Caco-2 (cell line): Measurements from ENCODE around the gene CFAP107. TPM values are rescaled to one million over a fixed set of nuclear protein-coding genes. Genes with fewer than 3 reads are reported as not detected.
A peak's percentile ranks its signal among the peaks of the same experiment; 100 is the strongest.

Source experiments
- Bru-seq: library from RNA; stranded (reverse); fragments of 400-500 nt; gene quantifications from one replicate; lab custom pipeline; 2021; lab: Mats Ljungman, UMichigan
- BruChase-seq, 2 experiments: library from RNA; stranded (reverse); fragments of 400-500 nt; gene quantifications; one replicate each; lab custom pipeline; 2021; lab: Mats Ljungman, UMichigan
- BruUV-seq: library from RNA; stranded (reverse); fragments of 400-500 nt; replicated peaks from 2 replicates; lab custom pipeline; 2021; lab: Mats Ljungman, UMichigan
- CTCF ChIA-PET: fragments of 300-600 bp; sonication (Branson Sonifier 250); formaldehyde crosslinking; loops from one replicate; lab custom pipeline; 2022; ENCODE audit warnings: antibody characterized with exemption; lab: Charles Lee
- POLR2A ChIA-PET: fragments of 300-600 bp; sonication (Branson Sonifier 250); formaldehyde crosslinking; loops from one replicate; lab custom pipeline; 2022; ENCODE audit warnings: antibody characterized with exemption; lab: Charles Lee
- DNase-seq, 2 experiments: peaks; one replicate each; pipeline versions ENCODE4 v3.0.0 to v3.0.0-alpha.2; 2020 to 2022
- H3K27me3 ChIP-seq: replicated peaks from 2 replicates; pipeline ENCODE4 v1.6.0; 2011; ENCODE audit warnings: low read length; ENCODE audit not compliant: control insufficient read depth, insufficient read depth
- H3K36me3 ChIP-seq: 2 replicates; pipeline ENCODE4 v1.5.1; 2011; ENCODE audit warnings: low read length; ENCODE audit not compliant: control insufficient read depth, insufficient read depth
- H3K4me1 ChIP-seq: fragments of 250-450 bp; sonication (Bioruptor Pico); 2 replicates; pipeline ENCODE4 v1.5.1; 2020; ENCODE audit warnings: mild to moderate bottlenecking
- H3K4me3 ChIP-seq: 2 replicates; pipeline ENCODE4 v1.5.1; 2011; ENCODE audit warnings: low read depth, mild to moderate bottlenecking, control low read depth, low read length
- H3K9me3 ChIP-seq: fragments of 250-450 bp; sonication (Bioruptor Pico); 2 replicates; pipeline ENCODE4 v1.5.1; 2020; ENCODE audit warnings: mild to moderate bottlenecking, moderate library complexity
- H3K27ac Mint-ChIP-seq: one replicate; pipeline ENCODE4 v1.8.0; 2022; ENCODE audit warnings: mixed read lengths; ENCODE audit not compliant: unreplicated experiment
- H3K27me3 Mint-ChIP-seq: one replicate; pipeline ENCODE4 v1.8.0; 2022; ENCODE audit warnings: mixed read lengths; ENCODE audit not compliant: insufficient read depth, unreplicated experiment
- H3K36me3 Mint-ChIP-seq: one replicate; pipeline ENCODE4 v1.8.0; 2022; ENCODE audit warnings: mild to moderate bottlenecking, mixed read lengths; ENCODE audit not compliant: insufficient read depth, unreplicated experiment
- H3K4me1 Mint-ChIP-seq: one replicate; pipeline ENCODE4 v1.8.0; 2022; ENCODE audit warnings: low read depth, mixed read lengths; ENCODE audit not compliant: unreplicated experiment
- H3K4me3 Mint-ChIP-seq: one replicate; pipeline ENCODE4 v1.8.0; 2022; ENCODE audit warnings: mild to moderate bottlenecking, moderate library complexity, mixed read lengths; ENCODE audit not compliant: unreplicated experiment
- H3K9me3 Mint-ChIP-seq: one replicate; pipeline ENCODE4 v1.8.0; 2022; ENCODE audit warnings: mixed read lengths; ENCODE audit not compliant: unreplicated experiment
- CTCF ChIP-seq, 2 experiments: fragments of 200-600 bp in 1 of 2; IDR thresholded peaks; 1 replicate in 1 of 2; 2 replicates in 1 of 2; pipeline versions ENCODE4 v1.5.1 to v1.8.0; 2011 to 2022; ENCODE audit warnings: antibody characterized with exemption in 1 of 2, control low read depth in 1 of 2, inconsistent platforms in 1 of 2, low read depth in 1 of 2, low read length in 1 of 2, mild to moderate bottlenecking in 1 of 2, moderate library complexity in 1 of 2; ENCODE audit not compliant: insufficient read depth in 1 of 2, severe bottlenecking in 1 of 2, unreplicated experiment in 1 of 2
- intact Hi-C: fragments of 100-400 bp; cut with micrococcal nuclease; formaldehyde crosslinking; loops from one replicate; pipeline ENCODE4 v1.10.0; 2022; ENCODE audit not compliant: unreplicated experiment
- long read RNA-seq: library from polyadenylated mRNA; stranded (forward); transcript quantifications from one replicate; pipeline ENCODE4 v2.0.0, GENCODE V29; 2022
- total RNA-seq: library from RNA; stranded (reverse); gene quantifications from 2 replicates; pipeline ENCODE4 v1.2.3, GENCODE V29; 2022

The CFAP107 gene
- total RNA-seq = not detected in 2 replicates
- percentile 12 among the genes with signal in this experiment for Bru-seq, nascent RNA
- percentile 5 among the genes with signal in this experiment for BruChase-seq, experiment 1, labeled RNA remaining after a 2-hour chase
- not detected for BruChase-seq, experiment 2, labeled RNA remaining after a 6-hour chase
- long read RNA-seq = 0 reads

DNA sequence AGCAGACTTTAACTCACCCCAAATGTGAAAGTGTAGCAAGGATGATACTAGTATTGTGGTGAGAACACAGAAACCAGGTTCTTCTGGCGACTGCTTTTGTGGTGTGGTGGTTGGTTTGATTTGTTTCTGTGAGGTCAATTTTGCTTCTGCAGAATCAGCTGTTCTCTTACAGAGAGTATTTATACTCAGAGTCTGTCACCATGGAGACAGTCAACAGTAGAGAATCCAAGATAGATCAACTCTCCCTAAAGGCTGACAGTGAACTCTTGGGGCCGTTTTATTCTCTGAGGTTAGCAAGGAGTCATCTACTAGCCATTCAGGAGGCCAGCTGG lies at the start of gene CFAP107:
TSS of gene CFAP107 (plus strand) at position 209 of the 332 bp plus-strand sequence. CDS start 231 bp downstream, outside the sequence.
- no peaks in the 10 kb centered on the region for H3K4me1 Mint-ChIP-seq
- H3K9me3 Mint-ChIP-seq = peaks cover 24% of the 10 kb centered on the region
- H3K27ac Mint-ChIP-seq = peak within 1 kb of the TSS; percentile 31
- H3K27me3 Mint-ChIP-seq = peaks cover 16% of the 10 kb centered on the region
- H3K4me3 Mint-ChIP-seq = no peak within 1 kb of the TSS
- H3K36me3 ChIP-seq = no peaks in the 10 kb centered on the region
- no peaks in the 10 kb centered on the region for H3K27me3 ChIP-seq
- intact Hi-C loops = no loop called here
- no peaks in the 10 kb centered on the region for H3K36me3 Mint-ChIP-seq
- POLR2A ChIA-PET = no interaction called here
- H3K4me1 ChIP-seq = no peaks in the 10 kb centered on the region
- H3K4me3 ChIP-seq = no peak within 1 kb of the TSS
- BruUV-seq = no TSS peak
- peaks cover 6% of the 10 kb centered on the region; the same call in 1 of the 2 replicates for H3K9me3 ChIP-seq
- CTCF ChIA-PET = no interaction called here
- no peak for DNase-seq
- TF ChIP-seq CTCF (IDR thresholded peaks at IDR 0.05; ENCODE audit: insufficient read depth in 1 of 2, low read depth in 1 of 2, low read length in 1 of 2, severe bottlenecking in 1 of 2, unreplicated experiment in 1 of 2) = no peak

GRCh38 chr1:12696658-12697057 lies 49.3 kb upstream of the CFAP107 start:
- POLR2A ChIA-PET = no interaction called here

DNA sequence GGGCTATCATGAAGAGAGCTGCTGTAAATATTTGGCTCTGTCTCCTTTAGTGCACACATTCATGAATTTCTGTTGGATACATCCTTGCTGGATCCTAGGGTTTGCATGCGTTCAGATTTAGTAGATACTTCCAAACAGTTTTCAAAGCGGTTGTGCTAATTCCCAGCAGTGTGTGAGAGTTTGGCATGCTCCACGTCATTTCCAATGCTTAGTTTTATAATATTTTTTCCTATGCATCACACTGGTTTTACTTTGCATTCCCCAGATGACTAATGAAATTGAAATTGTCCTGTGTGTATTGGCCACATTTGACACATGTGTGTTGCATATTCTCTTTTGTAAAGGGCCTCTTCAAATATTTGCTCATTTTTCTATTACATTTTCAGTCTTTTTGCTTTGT lies 48.6 kb upstream of the CFAP107 start:
- Mint-ChIP-seq H3K4me3 (no peak overlapping the region), H3K4me1 (no peaks in the 10 kb centered on the region), H3K27ac (no peak overlapping the region), H3K36me3 (no peaks in the 10 kb centered on the region), H3K27me3 (no peaks in the 10 kb centered on the region), H3K9me3 (peaks cover 10% of the 10 kb centered on the region)
- H3K36me3 ChIP-seq = no peaks in the 10 kb centered on the region
- no peak for TF ChIP-seq CTCF (IDR thresholded peaks at IDR 0.05; ENCODE audit: insufficient read depth in 1 of 2, low read depth in 1 of 2, low read length in 1 of 2, severe bottlenecking in 1 of 2, unreplicated experiment in 1 of 2)
- no peak overlapping the region for H3K4me3 ChIP-seq
- DNase-seq = no peak
- no peaks in the 10 kb centered on the region for H3K9me3 ChIP-seq
- BruUV-seq = no TSS peak
- CTCF ChIA-PET = no interaction called here
- POLR2A ChIA-PET = no interaction called here
- intact Hi-C loops = no loop called here
- H3K4me1 ChIP-seq = no peaks in the 10 kb centered on the region
- no peaks in the 10 kb centered on the region for H3K27me3 ChIP-seq

More at GRCh38 chr1:12696658-12697057, 49.3 kb upstream of the CFAP107 start:
- no peak for DNase-seq
- peaks cover 9% of the 10 kb centered on the region for H3K9me3 Mint-ChIP-seq
- no peak for TF ChIP-seq CTCF (IDR thresholded peaks at IDR 0.05; ENCODE audit: insufficient read depth in 1 of 2, low read depth in 1 of 2, low read length in 1 of 2, severe bottlenecking in 1 of 2, unreplicated experiment in 1 of 2)
- Histone ChIP-seq H3K36me3 (no peaks in the 10 kb centered on the region), H3K4me1 (no peaks in the 10 kb centered on the region), H3K9me3 (no peaks in the 10 kb centered on the region), H3K27me3 (no peaks in the 10 kb centered on the region), H3K4me3 (no peak overlapping the region)
- CTCF ChIA-PET = no interaction called here
- no peaks in the 10 kb centered on the region for H3K4me1 Mint-ChIP-seq
- H3K27ac Mint-ChIP-seq = no peak overlapping the region
- no peak overlapping the region for H3K4me3 Mint-ChIP-seq
- no TSS peak for BruUV-seq
- H3K36me3 Mint-ChIP-seq = no peaks in the 10 kb centered on the region
- intact Hi-C loops = no loop called here
- peaks cover 2% of the 10 kb centered on the region for H3K27me3 Mint-ChIP-seq
